Anterior cingulate cortex (tissue), 58 donors: Measurements from ENCODE around the gene ESYT2.
"Not testable (repeated sequence)": the region's sequence is repeated elsewhere in the genome, so short reads cannot be mapped to it uniquely, and the experiment has no call there.

ENCODE experiments used
- DNase-seq, 58 donors: peaks; one replicate each; lab custom pipeline; 2025; lab: John Stamatoyannopoulos, UW

The ESYT2 gene

GRCh38 chr7:158704524-158705233 is 124.6 kb downstream of the ESYT2 start, which contains the start of gene NCAPG2:
NCAPG2 (minus strand) TSS chr7:158704804; CDS start chr7:158701899, 2,905 bp downstream.
- peak; percentile 57 to 98 (median 95) for DNase-seq

GRCh38 chr7:158703679-158704523 is 125.4 kb downstream of the ESYT2 start:
- peak in 1 of 58 donors; percentile 60 for DNase-seq

- DNase-seq: no peak
Observed at GRCh38 chr7:158702944-158703343, 126.4 kb downstream of the ESYT2 start.

- DNase-seq: no peak
Observed at GRCh38 chr7:158702196-158702595, 127.1 kb downstream of the ESYT2 start.

GRCh38 chr7:158700008-158700407 is 129.3 kb downstream of the ESYT2 start:
- DNase-seq: no peak

- no peak for DNase-seq
Observed at GRCh38 chr7:158699341-158699740, 130.0 kb downstream of the ESYT2 start.

- DNase-seq: no peak
Observed at GRCh38 chr7:158698657-158699195, 130.6 kb downstream of the ESYT2 start.

- not testable (repeated sequence) for DNase-seq
Observed at GRCh38 chr7:158697597-158697996, 131.7 kb downstream of the ESYT2 start.

- peak in 46 of 58 donors; percentile 10 to 69 (median 36) for DNase-seq
Observed at GRCh38 chr7:158695726-158696452, 133.4 kb downstream of the ESYT2 start.

GRCh38 chr7:158695056-158695455 is 134.3 kb downstream of the ESYT2 start:
- no peak for DNase-seq

GRCh38 chr7:158694650-158695049 is 134.7 kb downstream of the ESYT2 start:
- DNase-seq: no peak

GRCh38 chr7:158689488-158689887 is 139.8 kb downstream of the ESYT2 start:
- DNase-seq: peak in 4 of 58 donors; percentile 4 to 21 (median 16)

- DNase-seq: no peak
Observed at GRCh38 chr7:158687406-158687805, 141.9 kb downstream of the ESYT2 start.

GRCh38 chr7:158685693-158686092 is 143.6 kb downstream of the ESYT2 start:
- DNase-seq: no peak

GRCh38 chr7:158684329-158684728 is 145.0 kb downstream of the ESYT2 start:
- no peak for DNase-seq

- DNase-seq: no peak
Observed at GRCh38 chr7:158683541-158683940, 145.8 kb downstream of the ESYT2 start.

GRCh38 chr7:158682456-158682855 is 146.9 kb downstream of the ESYT2 start:
- DNase-seq: no peak
